HL-60 (cell line): ENCODE results near the gene AP2M1.
A peak's percentile ranks its signal among the peaks of the same experiment; 100 is the strongest.

Experiments
- DNase-seq, 2 experiments: peaks; one replicate each; pipeline ENCODE4 v3.0.0-alpha.2; 2010 to 2020; ENCODE audit warnings: low read depth in 1 of 2, low spot score in 1 of 2
- H3K27ac ChIP-seq: fragments of 250-450 bp; sonication (Bioruptor Pico); replicated peaks from 2 replicates; pipeline ENCODE4 v1.5.1; 2020; ENCODE audit warnings: mild to moderate bottlenecking, moderate library complexity
- H3K27me3 ChIP-seq: fragments of 250-450 bp; sonication (Bioruptor Pico); 2 replicates; pipeline ENCODE4 v1.5.1; 2021; ENCODE audit warnings: mild to moderate bottlenecking, moderate library complexity; ENCODE audit not compliant: insufficient read depth, poor library complexity, severe bottlenecking
- H3K4me3 ChIP-seq: replicated peaks from 2 replicates; pipeline ENCODE4 v1.5.1; 2011; ENCODE audit warnings: mild to moderate bottlenecking, control low read depth, low read length; ENCODE audit not compliant: insufficient read depth
- GABPA ChIP-seq: IDR thresholded peaks from 2 replicates; pipeline ENCODE4 v1.6.1; 2012; ENCODE audit warnings: low read depth
- POLR2AphosphoS5 ChIP-seq: IDR thresholded peaks from 2 replicates; pipeline ENCODE4 v1.6.1; 2012; ENCODE audit warnings: low read depth
- REST ChIP-seq: IDR thresholded peaks from 2 replicates; pipeline ENCODE4 v1.6.1; 2012; ENCODE audit warnings: low read depth; ENCODE audit not compliant: insufficient replicate concordance
- SPI1 ChIP-seq: IDR thresholded peaks from 2 replicates; pipeline ENCODE4 v1.6.1; 2012; ENCODE audit warnings: low read depth, mild to moderate bottlenecking, borderline replicate concordance
- TF ChIP-seq, protein P1 (sequence below): IDR thresholded peaks from one replicate; pipeline ENCODE4 v1.5.1; 2011; ENCODE audit warnings: low read length, control low read depth, inconsistent platforms; ENCODE audit not compliant: insufficient read depth

AP2M1 gene

GRCh38 chr3:184184546-184185230 lies 10.0 kb downstream of the AP2M1 start:
- Histone ChIP-seq H3K27ac (peak overlapping the region; percentile 70), H3K27me3 (no peaks in the 10 kb centered on the region), H3K4me3 (no peak overlapping the region)
- no peak for DNase-seq
- TF ChIP-seq GABPA (no peak), SPI1 (no peak), POLR2AphosphoS5 (no peak), REST (no peak)
- TF ChIP-seq, protein P1, sequence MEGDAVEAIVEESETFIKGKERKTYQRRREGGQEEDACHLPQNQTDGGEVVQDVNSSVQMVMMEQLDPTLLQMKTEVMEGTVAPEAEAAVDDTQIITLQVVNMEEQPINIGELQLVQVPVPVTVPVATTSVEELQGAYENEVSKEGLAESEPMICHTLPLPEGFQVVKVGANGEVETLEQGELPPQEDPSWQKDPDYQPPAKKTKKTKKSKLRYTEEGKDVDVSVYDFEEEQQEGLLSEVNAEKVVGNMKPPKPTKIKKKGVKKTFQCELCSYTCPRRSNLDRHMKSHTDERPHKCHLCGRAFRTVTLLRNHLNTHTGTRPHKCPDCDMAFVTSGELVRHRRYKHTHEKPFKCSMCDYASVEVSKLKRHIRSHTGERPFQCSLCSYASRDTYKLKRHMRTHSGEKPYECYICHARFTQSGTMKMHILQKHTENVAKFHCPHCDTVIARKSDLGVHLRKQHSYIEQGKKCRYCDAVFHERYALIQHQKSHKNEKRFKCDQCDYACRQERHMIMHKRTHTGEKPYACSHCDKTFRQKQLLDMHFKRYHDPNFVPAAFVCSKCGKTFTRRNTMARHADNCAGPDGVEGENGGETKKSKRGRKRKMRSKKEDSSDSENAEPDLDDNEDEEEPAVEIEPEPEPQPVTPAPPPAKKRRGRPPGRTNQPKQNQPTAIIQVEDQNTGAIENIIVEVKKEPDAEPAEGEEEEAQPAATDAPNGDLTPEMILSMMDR = no peak

- peak overlapping the region; percentile 73 for H3K27ac ChIP-seq
- peak overlapping the region; percentile 87 for H3K4me3 ChIP-seq
- peak; percentile 97 to 99 for DNase-seq
- TF ChIP-seq POLR2AphosphoS5 = peak; percentile 64
- no peak for TF ChIP-seq REST
- no peak for TF ChIP-seq GABPA
- no peaks in the 10 kb centered on the region for H3K27me3 ChIP-seq
Observed at GRCh38 chr3:184185461-184186183, 11.0 kb downstream of the AP2M1 start.

DNA sequence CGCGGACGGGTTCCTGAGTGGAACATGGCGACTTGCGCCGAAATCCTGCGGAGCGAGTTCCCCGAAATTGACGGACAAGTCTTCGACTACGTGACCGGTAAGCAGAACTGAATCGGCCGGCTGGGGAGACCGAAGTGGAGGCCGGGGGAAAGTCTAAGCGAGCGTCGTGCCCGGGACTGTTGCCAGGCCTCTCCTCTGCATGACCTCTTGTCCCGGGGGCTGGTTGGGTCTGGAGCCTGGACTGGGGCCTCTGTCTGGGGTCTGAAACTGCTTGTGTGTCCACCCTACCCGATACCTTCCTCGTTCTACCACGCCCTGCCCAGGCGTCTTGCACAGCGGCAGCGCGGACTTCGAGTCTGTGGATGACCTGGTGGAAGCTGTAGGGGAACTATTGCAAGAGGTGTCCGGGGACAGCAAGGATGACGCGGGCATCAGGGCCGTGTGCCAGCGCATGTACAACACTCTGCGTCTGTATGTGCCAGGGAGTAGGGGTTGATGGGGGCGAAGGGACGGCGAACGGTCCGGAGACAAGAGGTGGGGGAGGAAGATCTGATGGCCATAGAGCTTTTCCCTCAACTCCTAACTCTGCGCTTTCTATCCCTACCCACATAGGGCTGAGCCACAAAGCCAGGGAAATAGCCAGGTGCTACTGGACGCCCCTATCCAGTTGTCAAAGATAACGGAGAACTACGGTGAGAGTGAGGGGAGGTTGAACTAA lies 11.7 kb downstream of the AP2M1 start, which contains the start of gene ABCF3:
Gene ABCF3 (plus strand): TSS at position 16 of the 718 bp plus-strand sequence. CDS start 9 bp downstream, at position 25.
- Histone ChIP-seq H3K27me3 (no peaks in the 10 kb centered on the region), H3K27ac (peak within 1 kb of the TSS; percentile 73), H3K4me3 (peak within 1 kb of the TSS; percentile 87)
- DNase-seq = no peak
- no peak for TF ChIP-seq GABPA
- no peak for TF ChIP-seq SPI1
- peak; percentile 42; the same call in 1 of the 2 replicates for TF ChIP-seq POLR2AphosphoS5
- TF ChIP-seq, protein P1 = no peak
- peak; percentile 31 for TF ChIP-seq REST
